ENCODE data around the gene KLHL4. TPM values are rescaled to one million over a fixed set of nuclear protein-coding genes. Genes with fewer than 3 reads are reported as not detected.
"Not testable (repeated sequence)": the region's sequence is repeated elsewhere in the genome, so short reads cannot be mapped to it uniquely, and the experiment has no call there.

The KLHL4 gene
- total RNA-seq, 2 donors from 2014 or later: 16.7 to 42.6 TPM

- Histone ChIP-seq H3K4me3 (ENCODE audit: low read length) (no peak overlapping the region), H3K27ac (ENCODE audit: low read depth, low read length) (no peak overlapping the region), H3K27me3 (ENCODE audit: control insufficient read depth, insufficient read depth, low read length, poor library complexity, severe bottlenecking) (no peaks in the 10 kb centered on the region), H3K36me3 (ENCODE audit: control insufficient read depth, insufficient read depth, low read length) (no peaks in the 10 kb centered on the region), H3K9me3 (ENCODE audit: control insufficient read depth, low read length) (no peaks in the 10 kb centered on the region), H3K4me1 (ENCODE audit: control insufficient read depth, insufficient read depth, low read length) (no peaks in the 10 kb centered on the region), H3K9ac (ENCODE audit: extremely low read depth, low read length, poor library complexity, severe bottlenecking) (no peak overlapping the region)
- Mint-ChIP-seq H3K36me3 (ENCODE audit: low read depth) (no peaks in the 10 kb centered on the region), H3K4me1 (peaks cover 14% of the 10 kb centered on the region), H3K27ac (no peak overlapping the region), H3K27me3 (ENCODE audit: insufficient read depth) (no peaks in the 10 kb centered on the region), H3K9me3 (no peaks in the 10 kb centered on the region), H3K4me3 (no peak overlapping the region)
- no peak for DNase-seq
- no CpG with 5 or more reads among the region's 1 CpG for WGBS, 2 experiments (ENCODE audit: insufficient coverage in 1 of 2, insufficient read length in 1 of 2)
- TF ChIP-seq CTCF (conservative IDR thresholded peaks at IDR 0.05): no peak
Measured at GRCh38 chrX:87697409-87697808, 179.8 kb downstream of the KLHL4 start.

- H3K9me3 ChIP-seq (ENCODE audit: control insufficient read depth, low read length): no peaks in the 10 kb centered on the region
- no peaks in the 10 kb centered on the region for H3K36me3 ChIP-seq (ENCODE audit: control insufficient read depth, insufficient read depth, low read length)
- no peak overlapping the region for H3K9ac ChIP-seq (ENCODE audit: extremely low read depth, low read length, poor library complexity, severe bottlenecking)
- WGBS, 2 experiments (ENCODE audit: insufficient coverage in 1 of 2, insufficient read length in 1 of 2): 85% methylated on average over 1 of the region's 3 CpGs; no CpG with 5 or more reads in 1 of the 2 experiments
- no peak overlapping the region for H3K4me3 ChIP-seq (ENCODE audit: low read length)
- no peak for TF ChIP-seq CTCF (conservative IDR thresholded peaks at IDR 0.05)
- Mint-ChIP-seq H3K4me1 (peaks cover 13% of the 10 kb centered on the region), H3K36me3 (ENCODE audit: low read depth) (peaks cover 7% of the 10 kb centered on the region), H3K9me3 (peaks cover 12% of the 10 kb centered on the region), H3K27me3 (ENCODE audit: insufficient read depth) (no peaks in the 10 kb centered on the region), H3K4me3 (no peak overlapping the region), H3K27ac (no peak overlapping the region)
- no peaks in the 10 kb centered on the region for H3K4me1 ChIP-seq (ENCODE audit: control insufficient read depth, insufficient read depth, low read length)
- no peaks in the 10 kb centered on the region for H3K27me3 ChIP-seq (ENCODE audit: control insufficient read depth, insufficient read depth, low read length, poor library complexity, severe bottlenecking)
- no peak for DNase-seq
- H3K27ac ChIP-seq (ENCODE audit: low read depth, low read length): no peak overlapping the region
Measured at GRCh38 chrX:87702795-87703194, 185.2 kb downstream of the KLHL4 start.

- H3K4me1 Mint-ChIP-seq: peaks cover 13% of the 10 kb centered on the region
- not testable (repeated sequence) for H3K36me3 ChIP-seq (ENCODE audit: control insufficient read depth, insufficient read depth, low read length); H3K27ac ChIP-seq (ENCODE audit: low read depth, low read length); H3K4me1 ChIP-seq (ENCODE audit: control insufficient read depth, insufficient read depth, low read length); H3K9me3 ChIP-seq (ENCODE audit: control insufficient read depth, low read length); H3K4me3 Mint-ChIP-seq; H3K4me3 ChIP-seq (ENCODE audit: low read length); H3K27me3 Mint-ChIP-seq (ENCODE audit: insufficient read depth); H3K9ac ChIP-seq (ENCODE audit: extremely low read depth, low read length, poor library complexity, severe bottlenecking); H3K27ac Mint-ChIP-seq; H3K36me3 Mint-ChIP-seq (ENCODE audit: low read depth); H3K27me3 ChIP-seq (ENCODE audit: control insufficient read depth, insufficient read depth, low read length, poor library complexity, severe bottlenecking); DNase-seq
- 80% methylated on average over 1 of the region's 5 CpGs; no CpG with 5 or more reads in 1 of the 2 experiments for WGBS, 2 experiments (ENCODE audit: insufficient coverage in 1 of 2, insufficient read length in 1 of 2)
- peaks cover 18% of the 10 kb centered on the region for H3K9me3 Mint-ChIP-seq
Measured at GRCh38 chrX:87703469-87703868, 185.9 kb downstream of the KLHL4 start.

GRCh38 chrX:87706134-87706533 is 188.5 kb downstream of the KLHL4 start:
- Histone ChIP-seq H3K9ac (ENCODE audit: extremely low read depth, low read length, poor library complexity, severe bottlenecking) (no peak overlapping the region), H3K4me1 (ENCODE audit: control insufficient read depth, insufficient read depth, low read length) (no peaks in the 10 kb centered on the region), H3K36me3 (ENCODE audit: control insufficient read depth, insufficient read depth, low read length) (no peaks in the 10 kb centered on the region), H3K27ac (ENCODE audit: low read depth, low read length) (no peak overlapping the region), H3K27me3 (ENCODE audit: control insufficient read depth, insufficient read depth, low read length, poor library complexity, severe bottlenecking) (no peaks in the 10 kb centered on the region), H3K9me3 (ENCODE audit: control insufficient read depth, low read length) (no peaks in the 10 kb centered on the region), H3K4me3 (ENCODE audit: low read length) (no peak overlapping the region)
- Mint-ChIP-seq H3K4me3 (no peak overlapping the region), H3K27ac (no peak overlapping the region), H3K27me3 (ENCODE audit: insufficient read depth) (no peaks in the 10 kb centered on the region), H3K36me3 (ENCODE audit: low read depth) (peaks cover 13% of the 10 kb centered on the region), H3K4me1 (peaks cover 13% of the 10 kb centered on the region), H3K9me3 (peaks cover 38% of the 10 kb centered on the region)
- 97 to 100% methylated on average over 1 to 2 of the region's 2 CpGs for WGBS, 2 experiments (ENCODE audit: insufficient coverage in 1 of 2, insufficient read length in 1 of 2)
- no peak for TF ChIP-seq CTCF (conservative IDR thresholded peaks at IDR 0.05)
- no peak for DNase-seq

Measured in endodermal cell (in vitro differentiated cells).